ENCODE data around the gene TRIM13. TPM values are rescaled to one million over a fixed set of nuclear protein-coding genes. Genes with fewer than 3 reads are reported as not detected.
"Not testable (repeated sequence)": the region's sequence is repeated elsewhere in the genome, so short reads cannot be mapped to it uniquely, and the experiment has no call there.

TRIM13 gene
- total and polyA plus RNA-seq, 11 donors: 14.0 to 26.9 (median 18.5) TPM

DNA sequence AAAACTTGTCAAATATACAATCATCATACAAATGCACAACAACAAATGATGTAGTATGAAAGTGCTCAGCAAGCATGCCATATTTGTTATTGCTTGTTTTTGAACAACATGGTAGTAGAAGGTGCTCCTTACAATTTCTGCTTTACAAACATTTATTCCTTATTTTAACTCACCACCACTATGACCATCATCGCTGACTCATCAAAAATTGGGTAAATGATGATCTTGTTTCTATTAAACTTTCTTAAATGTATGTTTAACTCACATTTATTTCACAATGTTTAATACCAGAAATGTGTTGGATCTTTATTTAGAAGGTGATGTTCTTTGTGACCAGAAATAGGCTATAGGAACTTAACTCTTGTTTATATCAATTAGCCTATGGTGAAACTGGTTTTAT, 63.9 kb downstream of the TRIM13 start:
- no peaks in the 10 kb centered on the region for H3K9me3 ChIP-seq
- TF ChIP-seq, protein P1, sequence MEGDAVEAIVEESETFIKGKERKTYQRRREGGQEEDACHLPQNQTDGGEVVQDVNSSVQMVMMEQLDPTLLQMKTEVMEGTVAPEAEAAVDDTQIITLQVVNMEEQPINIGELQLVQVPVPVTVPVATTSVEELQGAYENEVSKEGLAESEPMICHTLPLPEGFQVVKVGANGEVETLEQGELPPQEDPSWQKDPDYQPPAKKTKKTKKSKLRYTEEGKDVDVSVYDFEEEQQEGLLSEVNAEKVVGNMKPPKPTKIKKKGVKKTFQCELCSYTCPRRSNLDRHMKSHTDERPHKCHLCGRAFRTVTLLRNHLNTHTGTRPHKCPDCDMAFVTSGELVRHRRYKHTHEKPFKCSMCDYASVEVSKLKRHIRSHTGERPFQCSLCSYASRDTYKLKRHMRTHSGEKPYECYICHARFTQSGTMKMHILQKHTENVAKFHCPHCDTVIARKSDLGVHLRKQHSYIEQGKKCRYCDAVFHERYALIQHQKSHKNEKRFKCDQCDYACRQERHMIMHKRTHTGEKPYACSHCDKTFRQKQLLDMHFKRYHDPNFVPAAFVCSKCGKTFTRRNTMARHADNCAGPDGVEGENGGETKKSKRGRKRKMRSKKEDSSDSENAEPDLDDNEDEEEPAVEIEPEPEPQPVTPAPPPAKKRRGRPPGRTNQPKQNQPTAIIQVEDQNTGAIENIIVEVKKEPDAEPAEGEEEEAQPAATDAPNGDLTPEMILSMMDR (IDR thresholded peaks at IDR 0.05): no peak
- TF ChIP-seq POLR2A (IDR thresholded peaks at IDR 0.05): no peak
- no peak overlapping the region for H3K27ac ChIP-seq
- H3K4me1 ChIP-seq: peaks cover 0 to 13% (median 0%) of the 10 kb centered on the region in 12 donors
- 97 to 99% (median 98%) methylated on average over 1 of the region's 1 CpG for WGBS, 4 donors
- peaks cover 0 to 24% (median 14%) of the 10 kb centered on the region in 9 donors for H3K36me3 ChIP-seq
- ATAC-seq (no peak), DNase-seq (no peak)
- H3K4me3 ChIP-seq: no peak overlapping the region
- H3K27me3 ChIP-seq: no peaks in the 10 kb centered on the region
- intact Hi-C loops (cut with DNase I): no loop called here

DNA sequence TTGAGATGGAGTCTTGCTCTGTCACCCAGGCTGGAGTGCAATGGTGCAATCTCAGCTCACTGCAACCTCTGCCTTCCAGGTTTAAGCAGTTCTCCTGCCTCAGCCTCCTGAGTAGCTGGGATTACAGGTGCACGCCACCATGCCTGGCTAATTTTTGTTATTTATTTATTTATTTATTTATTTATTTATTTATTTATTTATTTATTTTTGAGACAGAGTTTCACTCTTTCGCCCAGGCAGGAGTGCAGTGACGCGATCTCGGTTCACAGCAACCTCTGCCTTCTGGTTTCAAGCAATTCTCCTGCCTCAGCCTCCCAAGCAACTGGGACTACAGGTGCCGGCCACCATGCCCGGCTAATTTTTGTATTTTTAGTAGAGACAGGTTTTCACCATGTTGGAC, 65.5 kb downstream of the TRIM13 start:
- H3K9me3 ChIP-seq; intact Hi-C loops (cut with DNase I); H3K4me3 ChIP-seq; H3K27ac ChIP-seq; H3K4me1 ChIP-seq; H3K27me3 ChIP-seq; ATAC-seq; DNase-seq: not testable (repeated sequence)
- peaks cover 0 to 36% (median 28%) of the 10 kb centered on the region in 9 donors for H3K36me3 ChIP-seq
- WGBS, 4 donors: 95 to 98% (median 98%) methylated on average over 7 of the region's 7 CpGs

DNA sequence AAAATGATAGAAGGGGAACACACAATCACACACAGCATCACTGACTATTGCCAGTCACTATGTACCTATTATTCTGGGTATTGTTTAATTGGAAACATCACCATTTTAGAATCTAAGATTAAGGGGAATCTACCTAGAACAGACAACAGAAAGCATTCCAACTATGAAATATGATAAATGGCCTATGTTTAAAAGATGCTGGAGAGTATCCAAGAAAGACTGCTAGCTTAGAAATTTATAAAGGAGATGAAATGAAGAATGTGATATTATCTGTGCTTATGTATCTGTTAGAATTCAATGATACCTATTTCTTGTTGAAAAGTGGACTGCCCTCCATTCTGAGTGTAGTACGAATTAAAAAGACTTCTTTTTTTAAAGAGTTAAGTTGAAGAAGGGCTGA, 68.9 kb downstream of the TRIM13 start:
- Histone ChIP-seq H3K27me3 (no peaks in the 10 kb centered on the region), H3K36me3 (peaks cover 0 to 35% (median 26%) of the 10 kb centered on the region in 9 donors), H3K27ac (no peak overlapping the region), H3K4me1 (peaks cover 0 to 20% (median 6%) of the 10 kb centered on the region in 12 donors), H3K9me3 (no peaks in the 10 kb centered on the region), H3K4me3 (no peak overlapping the region)
- TF ChIP-seq, protein P1 (IDR thresholded peaks at IDR 0.05): no peak
- no peak for TF ChIP-seq POLR2A (IDR thresholded peaks at IDR 0.05)
- DNase-seq (no peak), ATAC-seq (no peak)
- 55 to 73% (median 70%) methylated on average over 1 of the region's 1 CpG for WGBS, 4 donors
- intact Hi-C loops (cut with DNase I): no loop called here

MicroRNAs within 50 kb of the gene (microRNA counts, 767-probe panel; counts per million panel counts)
- 3,888 to 4,277 counts per million in 2 donors for microRNA hsa-miR-15a-5p
- microRNA hsa-miR-16-5p: 4,479 to 4,769 counts per million in 2 donors

Small RNA genes within 50 kb of the gene (microRNA-seq; reads per million reads assigned to microRNA genes)
- gene MIR15A (1,051 to 4,439 (median 2,729) reads per million in 4 donors), gene MIR16-1 (742 to 1,759 (median 1,542) reads per million in 4 donors), gene MIR3613 (9.3 to 34.9 (median 19.6) reads per million in 4 donors)

Other genes starting within 250 kb of the TRIM13 start
- 100 to 1,000 TPM in 1 of 9 donors, 10 to 100 TPM in 8; 39.2 to 104 (median 56.5) TPM for gene KPNA3, start 204.4 kb upstream of the TRIM13 start, total RNA-seq
- 10 to 100 TPM; 21.7 to 50.2 TPM for gene KPNA3, start 204.4 kb upstream of the TRIM13 start, polyA plus RNA-seq
- gene SPRYD7, start 60.7 kb upstream of the TRIM13 start, total RNA-seq: 10 to 100 TPM in 6 of 9 donors, 1 to 10 TPM in 3; 6.3 to 14.3 (median 12.3) TPM
- 10 to 100 TPM; 11.8 to 14.4 TPM for gene SPRYD7, start 60.7 kb upstream of the TRIM13 start, polyA plus RNA-seq
- 1 to 10 TPM in 2 of 9 donors, under 1 TPM in 4, not detected in 3; 0.21 to 3.2 (median 0.48) TPM for gene KCNRG, start 18.4 kb downstream of the TRIM13 start, total RNA-seq
- gene KCNRG, start 18.4 kb downstream of the TRIM13 start, polyA plus RNA-seq: under 1 TPM; 0.15 to 0.29 TPM

Measured in heart left ventricle (tissue), 16 donors.